ENCODE measurements around the gene RING1. TPM values are rescaled to one million over a fixed set of nuclear protein-coding genes. Genes with fewer than 3 reads are reported as not detected.

Gene RING1
- total RNA-seq, 1 donor from 2014 or later: 15.2 TPM

DNA sequence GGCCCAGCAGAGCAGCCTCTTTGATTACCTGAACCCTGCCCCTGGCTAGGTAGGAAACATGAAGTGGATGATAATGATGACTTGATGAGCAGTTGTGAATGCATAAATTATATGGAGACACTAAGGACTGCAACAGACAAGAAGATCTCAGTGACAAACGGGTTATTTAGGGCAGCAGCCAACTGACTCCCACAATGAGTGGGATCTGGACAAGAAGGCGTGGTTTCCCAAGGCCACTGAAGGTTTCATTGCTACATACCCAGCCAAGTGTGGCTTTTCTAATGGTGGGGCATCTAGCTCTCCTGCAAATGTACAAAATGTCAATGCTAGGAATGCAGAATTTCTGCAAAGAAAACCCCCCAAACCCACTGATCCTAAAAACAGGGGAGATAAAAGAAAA, 29.4 kb downstream of the RING1 start:
- no peak for DNase-seq (ENCODE audit: extremely low read depth, low read depth, low spot score)

- DNase-seq (ENCODE audit: extremely low read depth, low read depth, low spot score): no peak
Measured at GRCh38 chr6:33241968-33242367, 33.7 kb downstream of the RING1 start.

DNA sequence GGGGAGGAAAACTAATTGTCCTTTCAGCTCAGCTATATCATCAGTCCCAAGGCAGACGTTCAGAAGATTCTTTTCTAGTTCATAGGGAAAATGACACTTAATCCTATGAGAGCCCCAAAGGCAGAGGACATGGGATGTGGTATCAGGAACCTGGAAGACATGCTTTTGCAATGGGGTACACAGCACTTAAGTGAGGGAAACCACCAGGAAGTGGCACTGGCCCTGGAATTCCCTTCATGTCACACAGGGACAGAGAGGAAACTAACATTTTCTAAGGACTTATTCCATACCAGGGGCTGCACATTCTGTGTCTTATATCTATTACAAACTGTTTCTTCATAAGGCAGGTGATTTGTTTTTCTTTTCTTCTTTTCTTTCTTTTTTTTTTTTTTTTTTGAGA, 35.2 kb downstream of the RING1 start:
- DNase-seq (ENCODE audit: extremely low read depth, low read depth, low spot score): no peak

GRCh38 chr6:33247977-33248642, 39.8 kb downstream of the RING1 start:
- peak; percentile 48 for DNase-seq (ENCODE audit: extremely low read depth, low read depth, low spot score)

DNA sequence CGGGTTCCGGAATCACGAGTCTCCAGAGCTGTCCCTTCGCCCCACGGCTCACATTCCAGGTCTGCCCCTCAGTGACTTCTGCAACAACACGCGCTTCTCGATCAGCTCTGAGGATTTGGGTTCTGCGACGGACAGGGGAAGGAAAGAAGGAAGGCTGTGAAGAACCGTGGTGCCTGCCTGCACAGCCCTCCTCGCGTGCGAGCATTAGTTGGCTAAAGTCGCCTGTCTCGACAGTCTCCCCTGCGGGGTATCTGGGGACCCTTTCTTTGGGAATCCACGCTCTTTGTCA, 40.3 kb downstream of the RING1 start:
- DNase-seq (ENCODE audit: extremely low read depth, low read depth, low spot score): no peak

- peak; percentile 97 for DNase-seq (ENCODE audit: extremely low read depth, low read depth, low spot score)
Measured at GRCh38 chr6:33248932-33249731, 40.8 kb downstream of the RING1 start.

- DNase-seq (ENCODE audit: extremely low read depth, low read depth, low spot score): no peak
Measured at GRCh38 chr6:33249732-33250630, 41.7 kb downstream of the RING1 start.

DNA sequence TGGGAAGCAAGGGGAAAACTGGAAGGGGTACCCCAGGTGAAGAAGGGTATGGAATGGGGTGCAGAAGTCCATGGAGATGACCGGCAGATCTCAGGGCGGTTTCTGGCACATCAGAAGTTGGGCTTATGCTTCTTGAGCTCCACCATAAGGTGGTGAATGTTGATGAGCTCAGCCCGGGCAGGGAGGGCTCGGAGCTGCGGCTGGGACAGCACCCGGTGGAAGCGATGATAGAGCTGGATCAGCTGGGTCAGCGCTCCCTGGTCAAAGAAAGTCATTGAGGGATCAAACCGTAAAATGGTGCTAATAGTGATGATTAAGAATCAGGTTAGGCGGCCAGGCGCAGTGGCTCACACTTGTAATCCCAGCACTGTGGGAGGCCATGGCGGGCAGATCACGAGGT, 42.4 kb downstream of the RING1 start:
- DNase-seq (ENCODE audit: extremely low read depth, low read depth, low spot score): no peak

- no peak for DNase-seq (ENCODE audit: extremely low read depth, low read depth, low spot score)
Measured at GRCh38 chr6:33251395-33252012, 43.2 kb downstream of the RING1 start.

DNA sequence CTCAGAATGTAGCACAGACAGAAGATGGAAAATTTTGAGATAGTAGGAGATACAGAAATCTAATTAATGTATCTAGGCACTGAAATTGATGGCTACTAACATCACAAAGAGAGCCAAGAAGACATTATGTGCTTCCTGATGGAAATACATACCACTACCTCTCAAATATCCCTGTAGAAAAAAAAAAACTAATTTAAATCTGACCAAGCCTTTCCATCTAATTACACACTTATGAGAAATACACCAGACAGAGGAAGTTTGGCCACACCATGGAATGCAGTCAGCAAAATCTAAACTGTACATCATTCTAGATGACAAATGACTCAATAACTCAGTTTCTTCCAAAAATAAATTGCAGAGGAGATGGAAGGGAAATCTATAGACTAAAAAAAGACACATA, 44.5 kb downstream of the RING1 start:
- no peak for DNase-seq (ENCODE audit: extremely low read depth, low read depth, low spot score)

- no peak for DNase-seq (ENCODE audit: extremely low read depth, low read depth, low spot score)
Measured at GRCh38 chr6:33254591-33254990, 46.3 kb downstream of the RING1 start.

- no peak for DNase-seq (ENCODE audit: extremely low read depth, low read depth, low spot score)
Measured at GRCh38 chr6:33259032-33259431, 50.7 kb downstream of the RING1 start.

Other genes starting within 250 kb of the RING1 start
- 116 and 138 TPM in 2 replicates for gene BRD2, start 239.9 kb upstream of the RING1 start, total RNA-seq
- gene HLA-DOA, start 198.9 kb upstream of the RING1 start, total RNA-seq: not detected in 2 replicates
- gene HLA-DPA1, start 134.9 kb upstream of the RING1 start, total RNA-seq: 7.3 and 12.8 TPM in 2 replicates
- 2.4 and 8.0 TPM in 2 replicates for gene HLA-DPB1, start 132.5 kb upstream of the RING1 start, total RNA-seq
- under 0.01 and 0.53 TPM in 2 replicates for gene COL11A2, start 16.0 kb upstream of the RING1 start, total RNA-seq
- 24.6 and 25.2 TPM in 2 replicates for gene RXRB, start 7.8 kb upstream of the RING1 start, total RNA-seq
- 124 and 143 TPM in 2 replicates for gene SLC39A7, start 7.6 kb upstream of the RING1 start, total RNA-seq
- gene HSD17B8, start 3.8 kb upstream of the RING1 start, total RNA-seq: 4.0 and 8.0 TPM in 2 replicates
- 29.6 and 34.5 TPM in 2 replicates for gene VPS52, start 63.4 kb downstream of the RING1 start, total RNA-seq
- 2,187 and 4,134 TPM in 2 replicates for gene RPS18, start 63.6 kb downstream of the RING1 start, total RNA-seq
- 4.5 and 6.8 TPM in 2 replicates for gene B3GALT4, start 68.6 kb downstream of the RING1 start, total RNA-seq
- gene WDR46, start 80.7 kb downstream of the RING1 start, total RNA-seq: 63.4 and 91.0 TPM in 2 replicates
- 34.1 and 40.8 TPM in 2 replicates for gene PFDN6, start 81.1 kb downstream of the RING1 start, total RNA-seq
- 51.6 and 65.5 TPM in 2 replicates for gene RGL2, start 90.4 kb downstream of the RING1 start, total RNA-seq
- gene TAPBP, start 105.6 kb downstream of the RING1 start, total RNA-seq: 244 and 415 TPM in 2 replicates
- 11.0 and 12.4 TPM in 2 replicates for gene ZBTB22, start 109.2 kb downstream of the RING1 start, total RNA-seq
- gene DAXX, start 114.5 kb downstream of the RING1 start, total RNA-seq: 47.0 and 58.9 TPM in 2 replicates
- gene KIFC1, start 183.3 kb downstream of the RING1 start, total RNA-seq: 3.9 and 21.9 TPM in 2 replicates
- 21.5 and 34.8 TPM in 2 replicates for gene PHF1, start 202.5 kb downstream of the RING1 start, total RNA-seq
- gene CUTA, start 209.6 kb downstream of the RING1 start, total RNA-seq: 140 and 146 TPM in 2 replicates
- gene SYNGAP1, start 211.6 kb downstream of the RING1 start, total RNA-seq: 3.1 and 6.1 TPM in 2 replicates
- gene ZBTB9, start 246.1 kb downstream of the RING1 start, total RNA-seq: 3.7 and 7.2 TPM in 2 replicates